ENCODE measurements around the gene BACH2. TPM values are rescaled to one million over a fixed set of nuclear protein-coding genes. Genes with fewer than 3 reads are reported as not detected.
A peak's percentile ranks its signal among the peaks of the same experiment; 100 is the strongest.

BACH2 gene
- total and polyA plus RNA-seq, 9 of the 15 experiments (the other 6 are each of a cell fraction or from before 2014, with no cell fraction given) = 0.06 to 3.1 (median 0.59) TPM

DNA sequence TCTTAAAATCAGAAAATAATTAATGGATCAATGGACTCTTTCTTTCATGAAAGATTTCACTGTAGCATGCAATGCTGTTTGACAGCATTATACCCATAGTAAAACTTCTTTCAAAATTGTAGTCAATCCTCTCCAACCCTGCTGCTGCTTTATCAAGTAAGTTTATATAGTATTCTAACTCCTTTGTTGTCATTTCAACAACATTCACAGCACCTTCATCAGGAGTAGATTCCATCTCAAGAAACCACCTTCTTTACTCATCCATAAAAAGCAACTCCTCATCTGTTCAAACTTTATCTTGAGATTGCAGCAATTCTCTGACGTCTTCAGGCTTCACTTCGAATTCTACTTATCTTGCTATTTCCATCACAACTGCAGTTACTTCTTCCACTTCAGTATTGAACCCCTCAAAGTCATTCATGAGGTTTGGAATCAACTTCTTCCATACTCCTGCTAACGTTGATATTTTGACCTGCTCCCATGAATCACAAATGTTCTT, 26.4 kb upstream of the BACH2 start:
- Histone ChIP-seq H3K9me1 (ENCODE audit: control insufficient read depth, insufficient read depth, low read length) (no peaks in the 10 kb centered on the region), H4K20me1 (replicated peaks; ENCODE audit: control insufficient read depth, insufficient read depth, low read length) (no peaks in the 10 kb centered on the region), H3K9ac (ENCODE audit: insufficient read depth in 1 of 2, low read depth in 2 of 2, low read length in 2 of 2) (no peak overlapping the region), H3K27ac (ENCODE audit: extremely low read depth, low read depth, low read length) (no peak overlapping the region), H3K4me3 (no peak overlapping the region), H3K9me3 (replicated peaks; ENCODE audit: control insufficient read depth, insufficient read depth, low read depth, low read length) (no peaks in the 10 kb centered on the region), H3K27me3 (ENCODE audit: control insufficient read depth in 2 of 2, insufficient read depth in 2 of 2, low read length in 2 of 2) (no peaks in the 10 kb centered on the region), H3K4me1 (replicated peaks in 1 of 2; ENCODE audit: control insufficient read depth in 2 of 2, insufficient read depth in 2 of 2, low read length in 2 of 2) (no peaks in the 10 kb centered on the region; a peak in 2 of 5 replicates), H3K36me3 (ENCODE audit: control insufficient read depth, insufficient read depth, low read length) (no peaks in the 10 kb centered on the region), H3K4me2 (ENCODE audit: insufficient read depth, low read length) (no peak overlapping the region), H2AFZ (ENCODE audit: low read depth, low read length) (no peak overlapping the region), H3K79me2 (ENCODE audit: control insufficient read depth, insufficient read depth, low read length) (no peaks in the 10 kb centered on the region)
- BruUV-seq (replicated peaks) = no TSS peak
- ChIA-PET POLR2A (no interaction called here), CTCF (ENCODE audit: low intra/inter-chr PET ratio) (no interaction called here)
- ATAC-seq = no peak
- in situ Hi-C loops (cut with MboI) = no loop called here
- 0% methylated on average over 3 of the region's 3 CpGs for WGBS (ENCODE audit: insufficient coverage, low coverage, missing lambda C conversion rate)
- intact Hi-C loops (cut with micrococcal nuclease) = no loop called here
- peak in 1 of 4 experiments; percentile 26 for DNase-seq (ENCODE audit: extremely low read depth in 1 of 4, low spot score in 3 of 4)
- FAIRE-seq = no peak
- TF ChIP-seq, protein P1, sequence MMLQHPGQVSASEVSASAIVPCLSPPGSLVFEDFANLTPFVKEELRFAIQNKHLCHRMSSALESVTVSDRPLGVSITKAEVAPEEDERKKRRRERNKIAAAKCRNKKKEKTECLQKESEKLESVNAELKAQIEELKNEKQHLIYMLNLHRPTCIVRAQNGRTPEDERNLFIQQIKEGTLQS (IDR thresholded peaks at IDR 0.05) = 0 out of 2 replicates have a peak, but pooled peaks have one; percentile 5
- TF ChIP-seq, protein P1 (CRISPR knock-in tag; conservative IDR thresholded peaks at IDR 0.05) = no peak
- TF ChIP-seq, protein P2, sequence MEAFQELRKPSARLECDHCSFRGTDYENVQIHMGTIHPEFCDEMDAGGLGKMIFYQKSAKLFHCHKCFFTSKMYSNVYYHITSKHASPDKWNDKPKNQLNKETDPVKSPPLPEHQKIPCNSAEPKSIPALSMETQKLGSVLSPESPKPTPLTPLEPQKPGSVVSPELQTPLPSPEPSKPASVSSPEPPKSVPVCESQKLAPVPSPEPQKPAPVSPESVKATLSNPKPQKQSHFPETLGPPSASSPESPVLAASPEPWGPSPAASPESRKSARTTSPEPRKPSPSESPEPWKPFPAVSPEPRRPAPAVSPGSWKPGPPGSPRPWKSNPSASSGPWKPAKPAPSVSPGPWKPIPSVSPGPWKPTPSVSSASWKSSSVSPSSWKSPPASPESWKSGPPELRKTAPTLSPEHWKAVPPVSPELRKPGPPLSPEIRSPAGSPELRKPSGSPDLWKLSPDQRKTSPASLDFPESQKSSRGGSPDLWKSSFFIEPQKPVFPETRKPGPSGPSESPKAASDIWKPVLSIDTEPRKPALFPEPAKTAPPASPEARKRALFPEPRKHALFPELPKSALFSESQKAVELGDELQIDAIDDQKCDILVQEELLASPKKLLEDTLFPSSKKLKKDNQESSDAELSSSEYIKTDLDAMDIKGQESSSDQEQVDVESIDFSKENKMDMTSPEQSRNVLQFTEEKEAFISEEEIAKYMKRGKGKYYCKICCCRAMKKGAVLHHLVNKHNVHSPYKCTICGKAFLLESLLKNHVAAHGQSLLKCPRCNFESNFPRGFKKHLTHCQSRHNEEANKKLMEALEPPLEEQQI (IDR thresholded peaks at IDR 0.05) = no peak
- no peak for TF ChIP-seq NR1H2 (CRISPR knock-in tag; IDR thresholded peaks at IDR 0.05)
- peak; percentile 68 for TF ChIP-seq CREM (IDR thresholded peaks at IDR 0.05; ENCODE audit: low read depth)
- TF ChIP-seq MEF2D (tag; conservative IDR thresholded peaks at IDR 0.05; ENCODE audit: low read depth) = no peak
- TF ChIP-seq ZNF696 (CRISPR knock-in tag; conservative IDR thresholded peaks at IDR 0.05) = no peak
- TF ChIP-seq FOSL1 (tag; conservative IDR thresholded peaks at IDR 0.05) = peak; percentile 64; the same call in 1 of the 2 replicates
- TF ChIP-seq SMARCE1 (IDR thresholded peaks at IDR 0.05) = peak; percentile 51; the same call in 1 of the 2 replicates
- TF ChIP-seq, protein P3, sequence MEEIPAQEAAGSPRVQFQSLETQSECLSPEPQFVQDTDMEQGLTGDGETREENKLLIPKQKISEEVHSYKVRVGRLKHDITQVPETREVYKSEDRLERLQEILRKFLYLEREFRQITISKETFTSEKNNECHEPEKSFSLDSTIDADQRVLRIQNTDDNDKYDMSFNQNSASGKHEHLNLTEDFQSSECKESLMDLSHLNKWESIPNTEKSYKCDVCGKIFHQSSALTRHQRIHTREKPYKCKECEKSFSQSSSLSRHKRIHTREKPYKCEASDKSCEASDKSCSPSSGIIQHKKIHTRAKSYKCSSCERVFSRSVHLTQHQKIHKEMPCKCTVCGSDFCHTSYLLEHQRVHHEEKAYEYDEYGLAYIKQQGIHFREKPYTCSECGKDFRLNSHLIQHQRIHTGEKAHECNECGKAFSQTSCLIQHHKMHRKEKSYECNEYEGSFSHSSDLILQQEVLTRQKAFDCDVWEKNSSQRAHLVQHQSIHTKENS (CRISPR knock-in tag; IDR thresholded peaks at IDR 0.05) = no peak
- TF ChIP-seq TCF3 (CRISPR knock-in tag; IDR thresholded peaks at IDR 0.05) = peak; percentile 41; the same call in 1 of the 2 replicates
- TF ChIP-seq, protein P4, sequence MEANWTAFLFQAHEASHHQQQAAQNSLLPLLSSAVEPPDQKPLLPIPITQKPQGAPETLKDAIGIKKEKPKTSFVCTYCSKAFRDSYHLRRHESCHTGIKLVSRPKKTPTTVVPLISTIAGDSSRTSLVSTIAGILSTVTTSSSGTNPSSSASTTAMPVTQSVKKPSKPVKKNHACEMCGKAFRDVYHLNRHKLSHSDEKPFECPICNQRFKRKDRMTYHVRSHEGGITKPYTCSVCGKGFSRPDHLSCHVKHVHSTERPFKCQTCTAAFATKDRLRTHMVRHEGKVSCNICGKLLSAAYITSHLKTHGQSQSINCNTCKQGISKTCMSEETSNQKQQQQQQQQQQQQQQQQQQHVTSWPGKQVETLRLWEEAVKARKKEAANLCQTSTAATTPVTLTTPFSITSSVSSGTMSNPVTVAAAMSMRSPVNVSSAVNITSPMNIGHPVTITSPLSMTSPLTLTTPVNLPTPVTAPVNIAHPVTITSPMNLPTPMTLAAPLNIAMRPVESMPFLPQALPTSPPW (CRISPR knock-in tag; IDR thresholded peaks at IDR 0.05) = 0 out of 2 replicates have a peak, but pooled peaks have one; percentile 12
- TF ChIP-seq MYNN (IDR thresholded peaks at IDR 0.05) = no peak
- no peak for TF ChIP-seq MYNN (CRISPR knock-in tag; IDR thresholded peaks at IDR 0.05)
- peak; percentile 52; the same call in 1 of the 2 replicates for TF ChIP-seq CBFA2T2 (conservative IDR thresholded peaks at IDR 0.05)
- TF ChIP-seq ARID1B (IDR thresholded peaks at IDR 0.05) = peak; percentile 59
- 0 out of 2 replicates have a peak, but pooled peaks have one; percentile 0 for TF ChIP-seq MAFG (tag; conservative IDR thresholded peaks at IDR 0.05)
- TF ChIP-seq SMAD1 (IDR thresholded peaks at IDR 0.05; ENCODE audit: low read depth, low read length, partially characterized antibody) = no peak
- peak; percentile 54 for TF ChIP-seq TAL1 (IDR thresholded peaks at IDR 0.05)
- peak; percentile 72 for TF ChIP-seq CBFA2T3 (IDR thresholded peaks at IDR 0.05)

All from K562 (cell line).